Measurements from ENCODE around the gene KBTBD12. TPM values are rescaled to one million over a fixed set of nuclear protein-coding genes. Genes with fewer than 3 reads are reported as not detected.

Gene KBTBD12
- total RNA-seq, 5 donors from 2014 or later (not counting 1 experiment from before 2014, with no cell fraction given), result not detected

DNA sequence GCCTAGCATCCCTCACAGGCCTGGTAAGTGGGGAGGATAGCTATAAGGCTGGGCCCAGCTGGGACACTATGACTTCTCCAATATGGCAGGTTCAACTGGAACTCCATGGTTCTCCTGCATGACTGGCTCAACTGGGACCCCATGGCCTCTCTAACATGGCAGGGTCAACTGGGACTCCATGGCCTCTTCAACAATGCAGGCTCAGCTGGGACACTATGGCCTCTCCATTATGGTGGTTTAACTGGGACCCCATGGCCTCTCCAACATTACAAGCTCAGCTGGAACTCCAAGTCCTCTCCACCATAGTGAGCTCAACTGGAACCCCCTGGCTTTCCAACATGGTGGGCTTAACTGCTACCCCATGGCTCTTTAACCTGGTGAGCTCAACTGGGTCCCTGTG, 79.0 kb downstream of the KBTBD12 start:
- Histone ChIP-seq H3K27me3 (replicated peaks in 1 of 2; ENCODE audit: control insufficient read depth in 2 of 2, extremely low read depth in 1 of 2, insufficient read depth in 2 of 2, low read length in 1 of 2) (no peaks in the 10 kb centered on the region), H3K27ac (ENCODE audit: low read length) (no peak overlapping the region), H3K4me1 (ENCODE audit: control insufficient read depth in 1 of 2, extremely low read depth in 1 of 2, insufficient read depth in 2 of 2, low read length in 2 of 2) (no peaks in the 10 kb centered on the region), H3K36me3 (ENCODE audit: control insufficient read depth in 2 of 2, extremely low read depth in 1 of 2, insufficient read depth in 1 of 2, low read length in 1 of 2) (no peaks in the 10 kb centered on the region), H3K9me3 (no peaks in the 10 kb centered on the region), H3K4me3 (ENCODE audit: control insufficient read depth in 1 of 2, extremely low read depth in 1 of 2, low read length in 1 of 2) (no peak overlapping the region)
- H3K9me3 Mint-ChIP-seq, result no peaks in the 10 kb centered on the region
- no peaks in the 10 kb centered on the region for H3K36me3 Mint-ChIP-seq
- H3K27ac Mint-ChIP-seq, result no peak overlapping the region
- ATAC-seq (replicated peaks in 1 of 4) (no peak), DNase-seq (no peak)
- peaks cover 0 to 3% of the 10 kb centered on the region in 2 donors for H3K27me3 Mint-ChIP-seq
- ChIA-PET CTCF (interaction anchor here in 1 of 2 donors (0.5 to 0.6 kb wide), 3 partner anchors 17 to 202 kb away, joined by 3 read pairs; no protein-coding TSS in a partner anchor), POLR2A (interaction anchor here in 1 of 2 donors (0.5 kb wide), 1 partner anchor 63 kb away, joined by 3 read pairs; no protein-coding TSS in a partner anchor)
- no peak overlapping the region for H3K4me3 Mint-ChIP-seq
- H3K4me1 Mint-ChIP-seq, result no peaks in the 10 kb centered on the region

DNA sequence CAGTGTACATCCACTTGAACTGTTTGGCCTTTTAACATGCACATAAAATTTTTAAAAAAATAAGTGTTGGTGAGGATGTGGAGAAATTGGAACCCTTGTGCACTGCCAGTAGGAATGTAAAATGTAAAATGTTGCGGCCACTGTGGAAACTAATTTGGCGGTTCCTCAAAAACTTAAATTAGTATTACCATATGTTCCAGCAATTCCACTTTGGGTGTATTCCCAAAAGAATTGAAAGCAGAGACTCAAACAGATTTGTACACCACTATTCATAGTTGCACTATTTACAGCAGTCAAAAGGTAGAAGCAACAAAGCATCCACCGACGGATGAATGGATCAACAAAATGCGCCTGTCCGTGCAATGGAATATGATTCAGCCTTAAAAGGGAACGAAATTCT, 82.0 kb downstream of the KBTBD12 start:
- Histone ChIP-seq H3K4me1 (ENCODE audit: control insufficient read depth in 1 of 2, extremely low read depth in 1 of 2, insufficient read depth in 2 of 2, low read length in 2 of 2) (no peaks in the 10 kb centered on the region), H3K4me3 (ENCODE audit: control insufficient read depth in 1 of 2, extremely low read depth in 1 of 2, low read length in 1 of 2) (no peak overlapping the region), H3K27ac (ENCODE audit: low read length) (no peak overlapping the region), H3K27me3 (replicated peaks in 1 of 2; ENCODE audit: control insufficient read depth in 2 of 2, extremely low read depth in 1 of 2, insufficient read depth in 2 of 2, low read length in 1 of 2) (peaks cover 0 to 8% of the 10 kb centered on the region in 2 experiments), H3K9me3 (no peaks in the 10 kb centered on the region), H3K36me3 (ENCODE audit: control insufficient read depth in 2 of 2, extremely low read depth in 1 of 2, insufficient read depth in 1 of 2, low read length in 1 of 2) (no peaks in the 10 kb centered on the region)
- ATAC-seq (replicated peaks in 1 of 4), result no peak
- no CpG with 5 or more reads among the region's 7 CpGs for WGBS (ENCODE audit: insufficient coverage)
- Mint-ChIP-seq H3K27ac (no peak overlapping the region), H3K4me1 (no peaks in the 10 kb centered on the region), H3K9me3 (no peaks in the 10 kb centered on the region), H3K36me3 (no peaks in the 10 kb centered on the region), H3K27me3 (peaks cover 4 to 13% of the 10 kb centered on the region in 2 donors), H3K4me3 (no peak overlapping the region)
- DNase-seq, result no peak
- POLR2A ChIA-PET, result no interaction called here
- CTCF ChIA-PET, result no interaction called here

DNA sequence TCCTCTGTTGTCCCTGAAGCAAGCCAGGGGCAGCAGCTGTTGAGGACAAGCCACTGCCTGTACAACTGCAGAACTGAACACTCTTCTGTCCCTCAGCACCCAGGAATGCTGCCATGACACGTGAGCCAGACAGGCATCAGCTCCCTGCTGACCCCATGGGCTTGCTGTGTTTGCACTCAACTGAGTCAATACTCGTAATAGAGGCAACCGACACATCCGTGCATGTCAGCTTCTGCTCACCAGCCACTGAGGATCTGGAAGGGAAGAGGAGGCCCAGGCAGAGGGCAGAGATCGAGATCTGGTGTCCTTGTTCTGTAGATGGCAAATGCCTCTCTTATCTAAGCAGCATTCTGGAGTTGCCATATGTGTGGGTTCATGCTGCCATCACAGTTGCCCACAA, 82.9 kb downstream of the KBTBD12 start:
- Histone ChIP-seq H3K4me1 (ENCODE audit: control insufficient read depth in 1 of 2, extremely low read depth in 1 of 2, insufficient read depth in 2 of 2, low read length in 2 of 2) (no peaks in the 10 kb centered on the region), H3K27me3 (replicated peaks in 1 of 2; ENCODE audit: control insufficient read depth in 2 of 2, extremely low read depth in 1 of 2, insufficient read depth in 2 of 2, low read length in 1 of 2) (peaks cover 0 to 8% of the 10 kb centered on the region in 2 experiments), H3K27ac (ENCODE audit: low read length) (no peak overlapping the region), H3K36me3 (ENCODE audit: control insufficient read depth in 2 of 2, extremely low read depth in 1 of 2, insufficient read depth in 1 of 2, low read length in 1 of 2) (no peaks in the 10 kb centered on the region), H3K9me3 (no peaks in the 10 kb centered on the region), H3K4me3 (ENCODE audit: control insufficient read depth in 1 of 2, extremely low read depth in 1 of 2, low read length in 1 of 2) (no peak overlapping the region)
- Mint-ChIP-seq H3K27me3 (peaks cover 4 to 13% of the 10 kb centered on the region in 2 donors), H3K4me3 (no peak overlapping the region), H3K36me3 (no peaks in the 10 kb centered on the region), H3K9me3 (no peaks in the 10 kb centered on the region), H3K27ac (no peak overlapping the region), H3K4me1 (no peaks in the 10 kb centered on the region)
- ChIA-PET POLR2A (no interaction called here), CTCF (no interaction called here)
- ATAC-seq (replicated peaks in 1 of 4) (no peak), DNase-seq (no peak)
- WGBS (ENCODE audit: insufficient coverage), result 88% methylated on average over 5 of the region's 5 CpGs

DNA sequence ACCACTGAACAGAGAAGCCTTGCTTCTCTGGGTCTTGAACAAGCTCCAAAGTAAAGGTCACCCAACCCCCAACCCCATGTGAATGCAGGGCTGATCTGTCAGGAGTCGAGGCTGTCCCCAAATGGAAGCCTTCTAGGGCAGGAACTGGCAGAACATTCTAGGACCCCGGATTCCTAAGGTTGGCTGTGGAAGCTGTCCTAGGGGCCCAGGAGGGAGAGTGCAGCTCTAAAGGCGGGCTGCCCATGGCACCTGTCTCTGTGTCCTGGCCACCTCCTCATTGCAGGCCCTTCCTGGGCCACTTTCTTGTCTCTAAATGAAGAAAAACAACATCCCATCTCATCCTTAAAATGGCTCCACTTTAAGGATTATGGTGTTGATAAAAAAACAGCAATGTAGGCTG, 83.6 kb downstream of the KBTBD12 start:
- no peak overlapping the region for H3K4me3 ChIP-seq (ENCODE audit: control insufficient read depth in 1 of 2, extremely low read depth in 1 of 2, low read length in 1 of 2)
- H3K27me3 ChIP-seq (replicated peaks in 1 of 2; ENCODE audit: control insufficient read depth in 2 of 2, extremely low read depth in 1 of 2, insufficient read depth in 2 of 2, low read length in 1 of 2), result peaks cover 0 to 11% of the 10 kb centered on the region in 2 experiments
- H3K4me3 Mint-ChIP-seq, result no peak overlapping the region
- H3K27ac ChIP-seq (ENCODE audit: low read length), result no peak overlapping the region
- POLR2A ChIA-PET, result no interaction called here
- no peaks in the 10 kb centered on the region for H3K4me1 Mint-ChIP-seq
- 80% methylated on average over 1 of the region's 3 CpGs for WGBS (ENCODE audit: insufficient coverage)
- DNase-seq (no peak), ATAC-seq (replicated peaks in 1 of 4) (no peak)
- no peaks in the 10 kb centered on the region for H3K9me3 Mint-ChIP-seq
- H3K9me3 ChIP-seq, result no peaks in the 10 kb centered on the region
- CTCF ChIA-PET, result no interaction called here
- H3K36me3 Mint-ChIP-seq, result no peaks in the 10 kb centered on the region
- no peak overlapping the region for H3K27ac Mint-ChIP-seq
- H3K4me1 ChIP-seq (ENCODE audit: control insufficient read depth in 1 of 2, extremely low read depth in 1 of 2, insufficient read depth in 2 of 2, low read length in 2 of 2), result no peaks in the 10 kb centered on the region
- H3K27me3 Mint-ChIP-seq, result peaks cover 4 to 13% of the 10 kb centered on the region in 2 donors
- no peaks in the 10 kb centered on the region for H3K36me3 ChIP-seq (ENCODE audit: control insufficient read depth in 2 of 2, extremely low read depth in 1 of 2, insufficient read depth in 1 of 2, low read length in 1 of 2)

DNA sequence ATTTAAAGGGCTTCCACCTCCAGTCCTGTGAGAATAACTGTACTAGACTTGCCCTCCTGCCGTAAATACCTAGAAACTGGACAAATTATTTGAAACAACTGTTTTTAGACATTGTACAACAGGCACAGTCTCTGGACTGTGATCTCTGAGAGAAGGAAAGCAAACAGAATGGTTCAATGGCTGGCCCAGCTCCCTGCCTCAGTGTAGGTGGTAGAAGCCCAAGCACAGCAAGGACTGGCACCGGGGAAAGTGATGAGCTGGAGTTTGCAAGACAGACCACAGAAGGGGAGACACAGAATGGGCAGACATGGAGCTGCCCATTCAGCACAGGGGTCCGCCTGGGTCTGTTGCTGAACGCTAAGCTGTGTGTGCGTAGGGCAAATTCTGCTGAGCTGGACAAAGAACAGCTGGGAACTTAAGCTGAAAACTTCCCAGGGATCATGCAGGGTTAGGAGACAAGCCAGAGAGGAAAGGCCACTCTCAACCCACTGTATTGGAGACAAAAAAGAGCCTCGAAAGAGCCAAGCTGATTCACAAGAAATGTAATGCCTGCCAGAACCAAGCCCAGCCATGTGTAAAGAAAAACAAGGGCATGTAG, 84.6 kb downstream of the KBTBD12 start:
- CTCF ChIA-PET, result no interaction called here
- POLR2A ChIA-PET, result interaction anchor here in 1 of 2 donors (0.6 kb wide), 1 partner anchor 17 kb away, joined by 4 read pairs; no protein-coding TSS in a partner anchor
- ATAC-seq (replicated peaks in 1 of 4), result no peak

DNA sequence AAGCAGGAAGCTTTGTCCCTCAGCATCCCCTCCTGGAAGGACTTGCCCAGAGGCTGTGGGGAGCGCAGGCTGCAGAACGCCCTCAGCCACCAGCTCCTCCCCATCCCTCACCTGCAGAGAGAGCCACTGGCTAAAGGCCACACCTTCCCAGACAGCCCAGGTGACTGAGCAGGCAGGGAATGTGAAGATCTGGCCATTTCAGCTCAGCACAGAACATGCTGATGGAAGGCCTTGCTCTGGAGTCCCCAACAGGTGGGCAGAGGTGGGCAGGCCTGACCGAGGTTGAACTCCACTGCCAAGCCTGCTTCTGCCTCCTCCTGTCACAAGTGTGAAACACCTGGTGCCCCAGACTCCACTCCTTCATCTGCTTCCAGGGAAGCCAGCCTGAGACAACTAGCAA, 86.5 kb downstream of the KBTBD12 start:
- Histone ChIP-seq H3K4me3 (ENCODE audit: control insufficient read depth in 1 of 2, extremely low read depth in 1 of 2, low read length in 1 of 2) (no peak overlapping the region), H3K4me1 (ENCODE audit: control insufficient read depth in 1 of 2, extremely low read depth in 1 of 2, insufficient read depth in 2 of 2, low read length in 2 of 2) (no peaks in the 10 kb centered on the region), H3K27me3 (replicated peaks in 1 of 2; ENCODE audit: control insufficient read depth in 2 of 2, extremely low read depth in 1 of 2, insufficient read depth in 2 of 2, low read length in 1 of 2) (peaks cover 0 to 20% of the 10 kb centered on the region in 2 experiments), H3K27ac (ENCODE audit: low read length) (no peak overlapping the region), H3K36me3 (ENCODE audit: control insufficient read depth in 2 of 2, extremely low read depth in 1 of 2, insufficient read depth in 1 of 2, low read length in 1 of 2) (no peaks in the 10 kb centered on the region), H3K9me3 (no peaks in the 10 kb centered on the region)
- H3K4me1 Mint-ChIP-seq, result no peaks in the 10 kb centered on the region
- ChIA-PET CTCF (no interaction called here), POLR2A (no interaction called here)
- DNase-seq, result no peak
- WGBS (ENCODE audit: insufficient coverage), result 72% methylated on average over 2 of the region's 3 CpGs
- H3K36me3 Mint-ChIP-seq, result no peaks in the 10 kb centered on the region
- peaks cover 13 to 14% of the 10 kb centered on the region in 2 donors for H3K27me3 Mint-ChIP-seq
- H3K9me3 Mint-ChIP-seq, result no peaks in the 10 kb centered on the region
- no peak overlapping the region for H3K27ac Mint-ChIP-seq
- no peak for ATAC-seq (replicated peaks in 1 of 4)
- H3K4me3 Mint-ChIP-seq, result no peak overlapping the region

More for the DNA sequence above, 84.6 kb downstream of the KBTBD12 start:
- H3K9me3 ChIP-seq, result no peaks in the 10 kb centered on the region
- no peak overlapping the region for H3K27ac Mint-ChIP-seq
- no peaks in the 10 kb centered on the region for H3K9me3 Mint-ChIP-seq
- H3K4me3 Mint-ChIP-seq, result no peak overlapping the region
- no peaks in the 10 kb centered on the region for H3K4me1 Mint-ChIP-seq
- no peaks in the 10 kb centered on the region for H3K4me1 ChIP-seq (ENCODE audit: control insufficient read depth in 1 of 2, extremely low read depth in 1 of 2, insufficient read depth in 2 of 2, low read length in 2 of 2)
- no peaks in the 10 kb centered on the region for H3K36me3 ChIP-seq (ENCODE audit: control insufficient read depth in 2 of 2, extremely low read depth in 1 of 2, insufficient read depth in 1 of 2, low read length in 1 of 2)
- no peak overlapping the region for H3K4me3 ChIP-seq (ENCODE audit: control insufficient read depth in 1 of 2, extremely low read depth in 1 of 2, low read length in 1 of 2)
- 85% methylated on average over 5 of the region's 6 CpGs for WGBS (ENCODE audit: insufficient coverage)
- peaks cover 5 to 13% of the 10 kb centered on the region in 2 donors for H3K27me3 Mint-ChIP-seq
- H3K27me3 ChIP-seq (replicated peaks in 1 of 2; ENCODE audit: control insufficient read depth in 2 of 2, extremely low read depth in 1 of 2, insufficient read depth in 2 of 2, low read length in 1 of 2), result peaks cover 0 to 11% of the 10 kb centered on the region in 2 experiments
- H3K36me3 Mint-ChIP-seq, result no peaks in the 10 kb centered on the region
- H3K27ac ChIP-seq (ENCODE audit: low read length), result no peak overlapping the region
- no peak for DNase-seq

All from T-cell (primary cell).